GM19238 (cell line): ENCODE results near the gene LUC7L2.
"Not testable (repeated sequence)": the region's sequence is repeated elsewhere in the genome, so short reads cannot be mapped to it uniquely, and the experiment has no call there.

ENCODE experiments used
- DNase-seq: peaks from one replicate; pipeline ENCODE4 v3.0.0; 2011; ENCODE audit warnings: low spot score; ENCODE audit not compliant: insufficient read length

LUC7L2 gene

GRCh38 chr7:139394540-139394939, 34.8 kb downstream of the LUC7L2 start:
- DNase-seq: no peak

- DNase-seq: no peak
These were observed 36.7 kb downstream of the LUC7L2 start for GRCh38 chr7:139396323-139396951.

- DNase-seq: no peak
These were observed 37.5 kb downstream of the LUC7L2 start for GRCh38 chr7:139397192-139397591.

GRCh38 chr7:139403601-139404000, 43.9 kb downstream of the LUC7L2 start:
- no peak for DNase-seq

GRCh38 chr7:139407555-139407954, 47.9 kb downstream of the LUC7L2 start:
- no peak for DNase-seq

- DNase-seq: not testable (repeated sequence)
These were observed 55.2 kb downstream of the LUC7L2 start for GRCh38 chr7:139414743-139415402.

GRCh38 chr7:139416405-139416804, 56.7 kb downstream of the LUC7L2 start:
- no peak for DNase-seq

- DNase-seq: no peak
These were observed 57.8 kb downstream of the LUC7L2 start for GRCh38 chr7:139417478-139417877.

- DNase-seq: no peak
These were observed 61.4 kb downstream of the LUC7L2 start for GRCh38 chr7:139421123-139421522.

- no peak for DNase-seq
These were observed 62.4 kb downstream of the LUC7L2 start for GRCh38 chr7:139422126-139422525.

- DNase-seq: no peak
These were observed 63.4 kb downstream of the LUC7L2 start for GRCh38 chr7:139423091-139423490.

GRCh38 chr7:139424004-139424403, 64.3 kb downstream of the LUC7L2 start:
- no peak for DNase-seq

GRCh38 chr7:139425701-139426100, 66.0 kb downstream of the LUC7L2 start:
- DNase-seq: not testable (repeated sequence)

- DNase-seq: no peak
These were observed 66.7 kb downstream of the LUC7L2 start for GRCh38 chr7:139426258-139427028.

- DNase-seq: no peak
These were observed 67.3 kb downstream of the LUC7L2 start for GRCh38 chr7:139427029-139427420.

GRCh38 chr7:139427788-139428187, 68.1 kb downstream of the LUC7L2 start:
- DNase-seq: no peak

- DNase-seq: not testable (repeated sequence)
These were observed 70.0 kb downstream of the LUC7L2 start for GRCh38 chr7:139429735-139430134.

GRCh38 chr7:139430443-139430842, 70.7 kb downstream of the LUC7L2 start:
- DNase-seq: no peak

GRCh38 chr7:139431010-139431409, 71.3 kb downstream of the LUC7L2 start:
- DNase-seq: no peak

- no peak for DNase-seq
These were observed 71.8 kb downstream of the LUC7L2 start for GRCh38 chr7:139431459-139431858.

GRCh38 chr7:139436806-139437205, 77.1 kb downstream of the LUC7L2 start:
- no peak for DNase-seq

- DNase-seq: no peak
These were observed 79.7 kb downstream of the LUC7L2 start for GRCh38 chr7:139439375-139439774.
